Keratinocyte (primary cell): ENCODE measurements around the gene FHAD1.

ENCODE experiments used
- CTCF ChIP-seq, 3 experiments: IDR thresholded peaks in 1 of 3; conservative IDR thresholded peaks in 1 of 3; optimal IDR thresholded peaks in 1 of 3; 2 replicates in 2 of 3; 3 replicates in 1 of 3; pipeline versions ENCODE3 to v1.5.1; 2011; ENCODE audit warnings: low read length in 3 of 3, mild to moderate bottlenecking in 3 of 3, moderate library complexity in 2 of 3, control low read depth in 1 of 3, inconsistent platforms in 1 of 3; ENCODE audit not compliant: insufficient read depth in 2 of 3; ENCODE audit errors: extremely low read depth in 1 of 3
- EZH2 ChIP-seq: IDR thresholded peaks from one replicate; pipeline ENCODE4 v1.6.1; 2012; ENCODE audit warnings: inconsistent platforms, mild to moderate bottlenecking, low read length, moderate library complexity

- no peak for TF ChIP-seq CTCF (optimal IDR thresholded peaks at IDR 0.05 in 1 of 3, IDR thresholded peaks at IDR 0.05 in 1 of 3, conservative IDR thresholded peaks at IDR 0.05 in 1 of 3; ENCODE audit: extremely low read depth in 1 of 3, insufficient read depth in 2 of 3, low read length in 3 of 3)
- TF ChIP-seq EZH2: no peak
Measured at GRCh38 chr1:15218287-15219279, 28.4 kb upstream of the FHAD1 start.
